GM19025 (cell line): Measurements from ENCODE around the gene VTI1A.
"Not testable (repeated sequence)": the region's sequence is repeated elsewhere in the genome, so short reads cannot be mapped to it uniquely, and the experiment has no call there.

Experiments
- ATAC-seq: cut with Tn5 transposase; IDR thresholded peaks from one replicate; pipeline ENCODE4 v1.9.1; 2021; ENCODE audit warnings: mild to moderate bottlenecking, low read depth, moderate library complexity; ENCODE audit not compliant: unreplicated experiment

The VTI1A gene

DNA sequence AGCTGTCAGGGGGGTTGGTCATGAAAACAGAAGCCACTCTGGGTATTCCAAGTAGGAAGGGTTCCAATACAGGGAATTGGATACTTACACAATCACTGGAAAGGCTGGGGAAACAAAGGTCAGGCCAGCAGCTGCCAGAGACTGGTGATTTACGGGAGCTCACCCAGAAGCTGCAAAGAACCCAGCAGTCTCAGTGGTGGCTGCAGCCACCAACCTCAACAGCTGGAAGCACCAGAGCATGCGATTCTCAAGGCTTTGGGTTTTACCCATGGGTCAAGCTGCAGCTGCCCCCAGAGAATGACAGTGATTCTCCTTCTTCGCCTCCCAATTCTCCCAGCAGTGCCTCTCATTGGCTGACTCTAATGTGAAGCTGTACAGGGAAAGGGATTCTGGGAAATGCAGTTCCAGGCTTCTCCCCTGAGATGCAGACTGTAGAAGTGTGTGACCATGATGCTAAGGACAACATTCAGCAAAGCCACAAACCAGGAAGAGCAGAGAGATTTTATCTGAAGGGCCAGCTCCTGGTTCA is 395.9 kb downstream of the VTI1A start:
- peak; percentile 96 for ATAC-seq

DNA sequence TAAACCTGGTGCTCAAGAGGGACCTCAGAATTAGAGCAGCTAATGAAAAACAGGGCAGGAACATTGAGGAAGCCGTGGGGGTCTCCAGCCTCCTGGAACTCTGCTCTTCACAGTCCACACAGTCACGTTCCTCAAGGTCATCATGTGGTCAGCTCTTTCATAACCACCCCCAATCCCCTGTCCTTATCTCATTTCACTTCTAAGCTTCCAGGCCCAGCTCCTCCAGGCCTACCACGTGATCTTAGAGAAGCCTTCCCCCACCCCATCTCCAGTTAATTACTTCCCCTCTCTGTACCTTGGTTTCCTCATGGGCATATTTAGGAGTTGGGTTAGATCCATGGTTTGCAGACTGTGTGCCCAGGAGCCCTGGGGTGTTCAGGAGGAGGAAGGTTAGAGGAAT is 396.6 kb downstream of the VTI1A start:
- no peak for ATAC-seq

DNA sequence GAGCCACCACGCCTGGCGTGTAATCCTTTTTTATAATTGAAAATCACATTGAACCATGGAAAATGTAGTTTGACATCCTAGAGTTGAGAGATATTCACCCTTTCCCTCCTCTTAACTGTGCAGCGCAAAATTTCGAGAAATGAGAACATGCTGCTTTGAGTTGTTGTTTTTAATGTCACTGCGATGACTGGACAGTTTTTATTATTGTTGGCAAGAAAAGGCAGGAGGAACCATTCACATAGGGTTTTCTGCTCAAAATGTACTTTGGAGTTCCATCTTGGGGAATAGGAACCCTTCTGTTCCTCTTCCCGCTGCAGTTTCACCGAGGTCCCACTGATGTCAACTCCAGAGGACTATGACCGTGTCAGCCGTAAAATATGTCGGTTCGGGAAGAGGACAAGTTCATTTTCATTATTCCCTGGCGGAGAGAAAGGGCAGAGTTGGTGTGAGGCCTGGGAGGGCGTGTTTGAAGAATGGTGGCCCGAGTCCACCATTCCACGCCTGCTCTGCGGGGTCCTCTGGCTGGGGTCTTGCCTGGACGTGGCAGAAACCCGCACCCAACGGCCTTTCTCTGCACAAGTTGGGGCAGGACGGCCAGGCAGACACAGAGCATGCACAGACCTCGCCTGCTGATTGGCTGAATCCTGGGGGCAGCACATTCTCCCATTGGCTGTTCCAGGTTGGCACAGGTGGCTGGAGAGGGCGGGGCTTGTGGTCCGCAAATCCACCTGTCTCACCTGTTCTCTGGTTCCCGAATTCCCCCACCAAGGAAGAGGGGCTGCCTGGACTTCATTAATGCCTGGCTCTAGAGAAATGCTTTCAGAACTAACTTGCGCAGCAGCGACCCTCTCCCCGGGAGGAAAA is 397.9 kb downstream of the VTI1A start:
- ATAC-seq: no peak

DNA sequence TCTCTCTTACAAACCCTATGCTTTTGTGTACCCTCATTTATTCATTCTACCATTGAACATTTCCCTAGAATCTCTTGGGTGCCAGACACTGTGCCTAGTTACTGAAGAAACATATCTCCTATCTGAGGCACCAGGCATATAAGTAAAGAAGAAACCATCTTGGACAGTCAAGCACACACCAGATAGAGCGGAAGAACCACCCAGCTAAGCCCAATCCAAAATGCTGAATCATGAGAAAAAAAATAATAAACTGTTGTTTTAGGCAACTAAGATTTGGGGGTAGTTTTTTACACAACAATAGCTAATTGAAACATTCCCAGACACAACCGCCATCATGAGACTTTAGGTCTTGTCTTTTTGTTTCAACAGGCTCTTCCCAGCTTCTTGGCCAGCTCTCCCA is 400.8 kb downstream of the VTI1A start:
- ATAC-seq: no peak

DNA sequence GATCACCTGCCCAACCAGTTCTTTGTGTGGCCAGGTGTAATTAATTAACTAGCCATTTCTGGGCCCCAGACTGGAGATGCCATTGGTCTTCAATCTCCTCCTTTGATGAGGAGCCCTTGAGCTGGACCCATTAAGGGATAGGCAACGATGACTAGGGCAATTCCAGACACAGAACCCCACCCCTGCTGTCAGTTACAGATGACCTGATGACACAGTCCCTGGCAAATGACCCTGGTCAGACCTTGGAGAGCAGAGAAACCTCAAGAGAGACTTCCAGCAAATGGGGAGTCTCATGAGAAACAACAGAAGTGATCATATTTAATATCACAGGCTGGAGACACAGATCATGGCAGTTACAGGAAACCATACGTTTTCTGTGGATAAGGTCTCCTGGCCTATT is 401.2 kb downstream of the VTI1A start:
- ATAC-seq: no peak

DNA sequence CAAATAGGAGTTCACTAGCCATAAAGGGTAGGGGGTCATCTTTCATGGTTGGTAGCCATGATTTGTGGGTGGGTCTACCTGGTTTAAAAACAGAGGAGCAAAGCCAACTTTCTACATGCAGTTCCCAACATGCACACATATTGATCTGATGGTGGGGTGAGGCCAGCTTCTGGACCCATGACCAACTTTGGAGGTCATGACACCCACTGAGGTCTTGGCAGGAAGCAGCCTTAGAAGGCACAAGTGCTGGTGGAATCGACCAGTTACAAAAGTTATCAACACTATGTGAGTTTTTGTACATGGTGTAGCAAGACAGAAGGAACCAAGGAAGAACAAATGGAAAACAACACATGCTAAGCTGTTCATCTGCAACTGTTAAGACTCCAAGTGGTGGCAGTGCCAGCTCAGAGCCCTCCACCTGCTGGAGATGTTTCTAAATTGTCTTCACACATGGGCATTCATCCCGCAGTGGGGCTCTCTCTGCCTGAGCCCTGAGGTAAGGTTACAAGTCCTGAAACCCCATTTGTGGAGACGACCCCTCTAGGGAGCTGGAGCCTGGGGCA is 401.9 kb downstream of the VTI1A start:
- no peak for ATAC-seq

DNA sequence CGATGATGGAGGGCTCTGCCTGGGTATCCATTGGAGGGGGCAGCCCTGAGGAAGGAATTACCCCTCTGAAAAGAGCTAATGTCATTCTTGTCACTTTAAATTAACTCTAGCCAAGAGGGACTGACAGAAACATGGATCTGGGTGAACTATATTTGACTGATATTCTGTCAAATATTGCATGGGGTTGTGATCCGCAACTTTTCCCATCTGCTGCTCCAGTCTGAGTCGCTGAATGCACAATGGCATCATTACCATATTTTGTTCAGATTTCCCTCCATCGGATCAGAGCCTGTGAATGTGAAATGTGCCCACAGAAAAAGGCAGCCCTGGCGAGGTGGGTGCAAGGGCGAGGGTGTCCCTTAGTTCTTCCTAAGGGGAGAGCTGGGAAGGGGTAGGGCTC is 402.5 kb downstream of the VTI1A start:
- no peak for ATAC-seq

- ATAC-seq: no peak
These were observed 404.2 kb downstream of the VTI1A start for GRCh38 chr10:112851181-112851580.

DNA sequence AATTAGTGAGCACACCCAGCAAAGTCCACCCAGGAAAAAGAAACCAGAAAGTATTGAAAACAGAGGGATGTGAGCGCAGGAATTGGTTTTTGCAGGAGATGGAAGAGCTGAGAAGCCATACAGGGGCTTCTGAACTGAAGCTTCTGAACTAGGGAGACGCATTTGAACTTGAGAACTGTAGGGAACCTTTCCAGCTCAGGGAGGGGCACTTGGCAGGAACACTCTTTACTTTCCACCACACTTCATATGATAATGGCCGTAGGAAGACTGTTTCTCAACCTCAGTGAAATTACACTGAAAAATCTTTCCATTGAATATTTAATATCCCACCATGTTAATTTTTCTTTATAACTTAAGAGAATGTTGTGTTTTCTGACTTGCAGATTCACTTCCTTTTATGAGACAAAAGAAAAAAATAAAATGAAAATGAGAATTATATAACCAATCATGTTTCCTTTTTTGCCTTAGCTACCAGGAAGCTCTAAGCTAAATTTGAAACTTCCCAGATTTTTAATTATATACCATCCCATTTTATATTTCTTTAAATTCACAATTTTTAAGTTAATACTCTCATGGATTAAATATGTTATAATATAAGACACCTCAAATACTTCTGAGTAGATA is 404.7 kb downstream of the VTI1A start:
- no peak for ATAC-seq

DNA sequence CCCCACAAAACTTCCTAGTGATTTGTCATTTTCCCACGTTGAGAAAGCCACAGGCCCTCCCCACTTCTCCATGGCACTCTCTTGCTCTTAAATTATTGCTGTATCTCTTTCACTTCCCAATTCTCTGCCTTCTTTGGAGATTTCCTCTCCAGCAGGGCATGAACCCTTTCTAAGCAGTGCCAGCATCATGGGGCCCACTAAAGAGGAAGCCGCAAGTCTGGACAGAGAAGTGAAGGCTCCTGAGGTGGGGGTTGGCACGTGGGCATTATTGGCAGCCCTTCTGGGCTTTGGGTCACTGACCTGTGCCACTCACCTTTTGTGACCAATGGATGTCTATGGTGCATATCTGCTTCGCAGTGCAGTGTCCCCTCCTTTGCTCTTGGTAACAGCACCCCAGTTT is 405.3 kb downstream of the VTI1A start:
- ATAC-seq: no peak

GRCh38 chr10:112855134-112855533 is 408.1 kb downstream of the VTI1A start:
- no peak for ATAC-seq

DNA sequence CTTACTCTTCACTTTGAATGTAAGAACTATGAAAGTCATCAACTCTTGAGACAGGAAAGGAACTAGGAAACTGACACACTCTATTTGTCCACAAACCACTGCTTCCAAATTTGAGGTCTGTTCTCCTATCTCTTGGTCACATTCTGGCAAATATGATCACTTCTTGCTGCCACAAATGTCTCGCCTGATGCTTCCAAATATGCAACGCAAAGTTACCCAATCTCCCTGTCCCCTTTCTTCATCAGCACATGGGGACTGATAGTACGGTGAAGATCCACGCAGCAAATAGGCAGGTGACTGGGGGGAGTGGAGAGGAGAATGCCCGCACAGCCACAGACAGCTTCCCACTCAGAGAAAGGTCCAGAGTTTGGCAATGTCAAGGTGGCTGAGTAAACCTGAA is 410.5 kb downstream of the VTI1A start:
- ATAC-seq: no peak

- no peak for ATAC-seq
These were observed 412.1 kb downstream of the VTI1A start for GRCh38 chr10:112858986-112859651.

DNA sequence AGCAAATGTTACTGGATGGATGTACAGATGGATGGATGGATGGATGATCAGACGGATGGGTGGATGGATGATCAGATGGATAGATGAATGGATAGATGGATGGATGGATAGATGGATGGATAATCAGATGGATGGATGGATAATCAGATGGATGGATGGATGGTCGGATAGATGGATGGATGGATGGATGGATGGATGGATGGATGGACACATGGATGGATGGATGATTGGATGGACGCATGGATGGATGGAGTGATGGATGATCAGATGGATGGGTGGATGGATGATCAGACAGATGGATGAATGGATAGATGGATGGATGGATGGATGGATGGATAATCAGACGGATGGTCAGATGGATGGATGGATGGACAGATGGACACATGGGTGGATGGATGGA is 412.8 kb downstream of the VTI1A start:
- ATAC-seq: no peak

DNA sequence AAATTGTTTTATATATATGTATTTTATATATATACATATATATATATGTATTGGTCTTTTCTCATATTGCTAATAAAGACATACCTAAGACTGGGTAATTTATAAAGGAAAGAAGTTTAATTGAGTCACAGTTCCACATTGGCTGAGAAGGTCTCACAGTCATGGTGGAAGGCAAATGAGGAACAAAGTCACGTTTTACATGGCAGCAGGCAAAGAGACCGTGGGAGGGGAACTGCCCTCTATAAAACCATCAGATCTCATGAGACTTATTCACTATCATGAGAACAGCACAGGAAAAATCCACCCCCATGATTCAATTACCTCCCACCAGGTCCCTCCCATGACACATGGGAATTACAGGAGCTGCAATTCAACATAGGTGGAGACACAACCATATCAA is 416.4 kb downstream of the VTI1A start:
- not testable (repeated sequence) for ATAC-seq
